Glutamatergic neuron (in vitro differentiated cells): ENCODE results near the gene ZNF70. TPM values are rescaled to one million over a fixed set of nuclear protein-coding genes. Genes with fewer than 3 reads are reported as not detected.

ENCODE experiments used
- DNase-seq: peaks from one replicate; pipeline ENCODE4 v3.0.0; 2022
- H3K27ac Mint-ChIP-seq: one replicate; pipeline ENCODE4 v1.8.0; 2020; ENCODE audit warnings: mild to moderate bottlenecking, mixed read lengths, inconsistent platforms; ENCODE audit not compliant: unreplicated experiment
- H3K27me3 Mint-ChIP-seq: one replicate; pipeline ENCODE4 v1.8.0; 2020; ENCODE audit warnings: mild to moderate bottlenecking, moderate library complexity, mixed read lengths, inconsistent platforms; ENCODE audit not compliant: unreplicated experiment
- H3K36me3 Mint-ChIP-seq: one replicate; pipeline ENCODE4 v1.8.0; 2020; ENCODE audit warnings: mild to moderate bottlenecking, mixed read lengths, inconsistent platforms; ENCODE audit not compliant: unreplicated experiment
- H3K4me1 Mint-ChIP-seq: one replicate; pipeline ENCODE4 v1.8.0; 2020; ENCODE audit warnings: mild to moderate bottlenecking, low read depth, mixed read lengths, inconsistent platforms; ENCODE audit not compliant: unreplicated experiment
- H3K4me3 Mint-ChIP-seq: one replicate; pipeline ENCODE4 v1.8.0; 2020; ENCODE audit warnings: mild to moderate bottlenecking, mixed read lengths, inconsistent platforms; ENCODE audit not compliant: unreplicated experiment
- H3K9me3 Mint-ChIP-seq: one replicate; pipeline ENCODE4 v1.8.0; 2020; ENCODE audit warnings: mild to moderate bottlenecking, moderate library complexity, mixed read lengths, inconsistent platforms; ENCODE audit not compliant: unreplicated experiment
- CTCF ChIP-seq: fragments of 200-600 bp; sonication (generic); IDR thresholded peaks from one replicate; pipeline ENCODE4 v1.5.0; 2021; ENCODE audit not compliant: partially characterized antibody, unreplicated experiment
- total RNA-seq: library from RNA; stranded (reverse); fragmentation: NEBNext Ultra II Directional; extraction: Animal tissue kit (Norgen Biotek cat#: 25700); gene quantifications from one replicate; pipeline ENCODE4 v1.2.1, GENCODE V29; 2021; ENCODE audit not compliant: unreplicated experiment

The ZNF70 gene
- total RNA-seq, 1 donor from 2014 or later = 9.0 TPM

- peaks cover 2% of the 10 kb centered on the region for H3K4me1 Mint-ChIP-seq
- peaks cover 13% of the 10 kb centered on the region for H3K27me3 Mint-ChIP-seq
- peaks cover 9% of the 10 kb centered on the region for H3K9me3 Mint-ChIP-seq
- TF ChIP-seq CTCF = no peak
- DNase-seq = no peak
- H3K27ac Mint-ChIP-seq = no peak overlapping the region
- H3K36me3 Mint-ChIP-seq = no peaks in the 10 kb centered on the region
- H3K4me3 Mint-ChIP-seq = no peak overlapping the region
Measured at GRCh38 chr22:23753385-23753784, 2.5 kb upstream of the ZNF70 start.

GRCh38 chr22:23752750-23753149 lies 1.8 kb upstream of the ZNF70 start:
- Mint-ChIP-seq H3K27ac (no peak overlapping the region), H3K4me1 (peaks cover 2% of the 10 kb centered on the region), H3K27me3 (peaks cover 13% of the 10 kb centered on the region), H3K36me3 (no peaks in the 10 kb centered on the region), H3K9me3 (peaks cover 9% of the 10 kb centered on the region), H3K4me3 (no peak overlapping the region)
- TF ChIP-seq CTCF = no peak
- DNase-seq = no peak

GRCh38 chr22:23752090-23752691 lies 1.3 kb upstream of the ZNF70 start:
- peak overlapping the region; percentile 68 for H3K4me3 Mint-ChIP-seq
- H3K36me3 Mint-ChIP-seq = no peaks in the 10 kb centered on the region
- no peak for TF ChIP-seq CTCF
- H3K27me3 Mint-ChIP-seq = peaks cover 13% of the 10 kb centered on the region
- peaks cover 2% of the 10 kb centered on the region for H3K4me1 Mint-ChIP-seq
- H3K9me3 Mint-ChIP-seq = peaks cover 9% of the 10 kb centered on the region
- no peak for DNase-seq
- H3K27ac Mint-ChIP-seq = no peak overlapping the region

- Mint-ChIP-seq H3K27me3 (peaks cover 11% of the 10 kb centered on the region), H3K4me1 (peaks cover 2% of the 10 kb centered on the region), H3K9me3 (peaks cover 9% of the 10 kb centered on the region), H3K4me3 (peak overlapping the region; percentile 83), H3K27ac (peak overlapping the region; percentile 76), H3K36me3 (no peaks in the 10 kb centered on the region)
- no peak for TF ChIP-seq CTCF
- DNase-seq = no peak
Measured at GRCh38 chr22:23751441-23751996, 607 bp upstream of the ZNF70 start.

GRCh38 chr22:23750367-23750713 lies 572 bp downstream of the ZNF70 start:
- no peak for TF ChIP-seq CTCF
- Mint-ChIP-seq H3K9me3 (peaks cover 9% of the 10 kb centered on the region), H3K4me3 (peak overlapping the region; percentile 87), H3K27me3 (peaks cover 10% of the 10 kb centered on the region), H3K36me3 (no peaks in the 10 kb centered on the region), H3K4me1 (peaks cover 2% of the 10 kb centered on the region), H3K27ac (peak overlapping the region; percentile 28)
- no peak for DNase-seq
